Measurements from ENCODE around the gene FOXO3.

Gene FOXO3

GRCh38 chr6:108592371-108593337 is 31.9 kb downstream of the FOXO3 start:
- Histone ChIP-seq H3K9ac (ENCODE audit: low read depth, low read length) (no peak overlapping the region), H3K9me3 (ENCODE audit: control insufficient read depth, insufficient read depth, low read length) (no peaks in the 10 kb centered on the region), H3K27me3 (ENCODE audit: control insufficient read depth, insufficient read depth, low read length) (no peaks in the 10 kb centered on the region), H3K36me3 (ENCODE audit: control insufficient read depth, insufficient read depth, low read length) (no peaks in the 10 kb centered on the region), H3K4me1 (ENCODE audit: control insufficient read depth, insufficient read depth, low read length) (peaks cover 21% of the 10 kb centered on the region), H3K4me3 (ENCODE audit: low read depth, low read length) (no peak overlapping the region)

- H3K27me3 ChIP-seq (ENCODE audit: control insufficient read depth, insufficient read depth, low read length), result no peaks in the 10 kb centered on the region
- no peaks in the 10 kb centered on the region for H3K36me3 ChIP-seq (ENCODE audit: control insufficient read depth, insufficient read depth, low read length)
- no peaks in the 10 kb centered on the region for H3K9me3 ChIP-seq (ENCODE audit: control insufficient read depth, insufficient read depth, low read length)
- H3K9ac ChIP-seq (ENCODE audit: low read depth, low read length), result no peak overlapping the region
- H3K4me3 ChIP-seq (ENCODE audit: low read depth, low read length), result no peak overlapping the region
- peaks cover 6% of the 10 kb centered on the region for H3K4me1 ChIP-seq (ENCODE audit: control insufficient read depth, insufficient read depth, low read length)
Measured at GRCh38 chr6:108594151-108594550, 33.4 kb downstream of the FOXO3 start.

- no peak overlapping the region for H3K9ac ChIP-seq (ENCODE audit: low read depth, low read length)
- no peaks in the 10 kb centered on the region for H3K27me3 ChIP-seq (ENCODE audit: control insufficient read depth, insufficient read depth, low read length)
- no peaks in the 10 kb centered on the region for H3K36me3 ChIP-seq (ENCODE audit: control insufficient read depth, insufficient read depth, low read length)
- H3K4me3 ChIP-seq (ENCODE audit: low read depth, low read length), result no peak overlapping the region
- no peaks in the 10 kb centered on the region for H3K9me3 ChIP-seq (ENCODE audit: control insufficient read depth, insufficient read depth, low read length)
- H3K4me1 ChIP-seq (ENCODE audit: control insufficient read depth, insufficient read depth, low read length), result peaks cover 6% of the 10 kb centered on the region
Measured at GRCh38 chr6:108594640-108595039, 33.9 kb downstream of the FOXO3 start.

- Histone ChIP-seq H3K4me1 (ENCODE audit: control insufficient read depth, insufficient read depth, low read length) (peaks cover 4% of the 10 kb centered on the region), H3K9ac (ENCODE audit: low read depth, low read length) (no peak overlapping the region), H3K4me3 (ENCODE audit: low read depth, low read length) (no peak overlapping the region), H3K36me3 (ENCODE audit: control insufficient read depth, insufficient read depth, low read length) (no peaks in the 10 kb centered on the region), H3K27me3 (ENCODE audit: control insufficient read depth, insufficient read depth, low read length) (no peaks in the 10 kb centered on the region), H3K9me3 (ENCODE audit: control insufficient read depth, insufficient read depth, low read length) (no peaks in the 10 kb centered on the region)
Measured at GRCh38 chr6:108596956-108597355, 36.2 kb downstream of the FOXO3 start.

GRCh38 chr6:108597572-108598304 is 37.0 kb downstream of the FOXO3 start:
- Histone ChIP-seq H3K4me1 (ENCODE audit: control insufficient read depth, insufficient read depth, low read length) (peaks cover 4% of the 10 kb centered on the region), H3K36me3 (ENCODE audit: control insufficient read depth, insufficient read depth, low read length) (no peaks in the 10 kb centered on the region), H3K9me3 (ENCODE audit: control insufficient read depth, insufficient read depth, low read length) (no peaks in the 10 kb centered on the region), H3K4me3 (ENCODE audit: low read depth, low read length) (no peak overlapping the region), H3K9ac (ENCODE audit: low read depth, low read length) (peak overlapping the region; percentile 4), H3K27me3 (ENCODE audit: control insufficient read depth, insufficient read depth, low read length) (no peaks in the 10 kb centered on the region)

GRCh38 chr6:108598305-108598863 is 37.7 kb downstream of the FOXO3 start:
- Histone ChIP-seq H3K4me1 (ENCODE audit: control insufficient read depth, insufficient read depth, low read length) (peaks cover 4% of the 10 kb centered on the region), H3K36me3 (ENCODE audit: control insufficient read depth, insufficient read depth, low read length) (no peaks in the 10 kb centered on the region), H3K9ac (ENCODE audit: low read depth, low read length) (peak overlapping the region; percentile 4), H3K9me3 (ENCODE audit: control insufficient read depth, insufficient read depth, low read length) (no peaks in the 10 kb centered on the region), H3K27me3 (ENCODE audit: control insufficient read depth, insufficient read depth, low read length) (no peaks in the 10 kb centered on the region), H3K4me3 (ENCODE audit: low read depth, low read length) (no peak overlapping the region)

GRCh38 chr6:108604156-108604555 is 43.4 kb downstream of the FOXO3 start:
- H3K4me3 ChIP-seq (ENCODE audit: low read depth, low read length), result no peak overlapping the region
- peaks cover 8% of the 10 kb centered on the region for H3K4me1 ChIP-seq (ENCODE audit: control insufficient read depth, insufficient read depth, low read length)
- H3K36me3 ChIP-seq (ENCODE audit: control insufficient read depth, insufficient read depth, low read length), result no peaks in the 10 kb centered on the region
- no peaks in the 10 kb centered on the region for H3K9me3 ChIP-seq (ENCODE audit: control insufficient read depth, insufficient read depth, low read length)
- no peaks in the 10 kb centered on the region for H3K27me3 ChIP-seq (ENCODE audit: control insufficient read depth, insufficient read depth, low read length)
- no peak overlapping the region for H3K9ac ChIP-seq (ENCODE audit: low read depth, low read length)

GRCh38 chr6:108606250-108606690 is 45.6 kb downstream of the FOXO3 start:
- H3K9ac ChIP-seq (ENCODE audit: low read depth, low read length), result no peak overlapping the region
- no peaks in the 10 kb centered on the region for H3K27me3 ChIP-seq (ENCODE audit: control insufficient read depth, insufficient read depth, low read length)
- no peaks in the 10 kb centered on the region for H3K9me3 ChIP-seq (ENCODE audit: control insufficient read depth, insufficient read depth, low read length)
- H3K4me1 ChIP-seq (ENCODE audit: control insufficient read depth, insufficient read depth, low read length), result peaks cover 25% of the 10 kb centered on the region
- H3K4me3 ChIP-seq (ENCODE audit: low read depth, low read length), result no peak overlapping the region
- no peaks in the 10 kb centered on the region for H3K36me3 ChIP-seq (ENCODE audit: control insufficient read depth, insufficient read depth, low read length)

GRCh38 chr6:108608453-108609275 is 47.9 kb downstream of the FOXO3 start:
- H3K36me3 ChIP-seq (ENCODE audit: control insufficient read depth, insufficient read depth, low read length), result no peaks in the 10 kb centered on the region
- no peaks in the 10 kb centered on the region for H3K9me3 ChIP-seq (ENCODE audit: control insufficient read depth, insufficient read depth, low read length)
- H3K9ac ChIP-seq (ENCODE audit: low read depth, low read length), result no peak overlapping the region
- no peak overlapping the region for H3K4me3 ChIP-seq (ENCODE audit: low read depth, low read length)
- H3K4me1 ChIP-seq (ENCODE audit: control insufficient read depth, insufficient read depth, low read length), result peaks cover 25% of the 10 kb centered on the region
- no peaks in the 10 kb centered on the region for H3K27me3 ChIP-seq (ENCODE audit: control insufficient read depth, insufficient read depth, low read length)

GRCh38 chr6:108609276-108609769 is 48.6 kb downstream of the FOXO3 start:
- Histone ChIP-seq H3K4me1 (ENCODE audit: control insufficient read depth, insufficient read depth, low read length) (peaks cover 25% of the 10 kb centered on the region), H3K9ac (ENCODE audit: low read depth, low read length) (no peak overlapping the region), H3K9me3 (ENCODE audit: control insufficient read depth, insufficient read depth, low read length) (no peaks in the 10 kb centered on the region), H3K4me3 (ENCODE audit: low read depth, low read length) (no peak overlapping the region), H3K36me3 (ENCODE audit: control insufficient read depth, insufficient read depth, low read length) (no peaks in the 10 kb centered on the region), H3K27me3 (ENCODE audit: control insufficient read depth, insufficient read depth, low read length) (no peaks in the 10 kb centered on the region)

GRCh38 chr6:108610270-108610839 is 49.6 kb downstream of the FOXO3 start:
- Histone ChIP-seq H3K36me3 (ENCODE audit: control insufficient read depth, insufficient read depth, low read length) (no peaks in the 10 kb centered on the region), H3K4me1 (ENCODE audit: control insufficient read depth, insufficient read depth, low read length) (peaks cover 25% of the 10 kb centered on the region), H3K9ac (ENCODE audit: low read depth, low read length) (no peak overlapping the region), H3K9me3 (ENCODE audit: control insufficient read depth, insufficient read depth, low read length) (no peaks in the 10 kb centered on the region), H3K4me3 (ENCODE audit: low read depth, low read length) (no peak overlapping the region), H3K27me3 (ENCODE audit: control insufficient read depth, insufficient read depth, low read length) (no peaks in the 10 kb centered on the region)
